HepG2 (cell line): ENCODE results near the gene UBE2D3. TPM values are rescaled to one million over a fixed set of nuclear protein-coding genes. Genes with fewer than 3 reads are reported as not detected.

Experiments used
- ATF7-NPFF ChIP-seq: sonication (generic); formaldehyde crosslinking; IDR thresholded peaks from 2 replicates; pipeline ENCODE4 v1.8.1; 2023; ENCODE audit warnings: mild to moderate bottlenecking, low read depth, missing genetic modification reagents, moderate library complexity
- CREB1 ChIP-seq, 2 experiments: fragments of 450-650 bp in 1 of 2; IDR thresholded peaks; 2 replicates each; pipeline ENCODE4 v1.6.1; 2016 to 2017; ENCODE audit warnings: control low read depth in 1 of 2, mild to moderate bottlenecking in 1 of 2, missing compliant biosample characterization in 1 of 2, missing genetic modification characterization in 1 of 2
- DNMT1 ChIP-seq: sonication (generic); formaldehyde crosslinking; IDR thresholded peaks from 2 replicates; pipeline ENCODE4 v1.5.1; 2020; ENCODE audit warnings: mild to moderate bottlenecking, missing genetic modification reagents
- GTF2F1 ChIP-seq: fragments of 150-350 bp; IDR thresholded peaks from 2 replicates; pipeline ENCODE4 v1.6.1; 2014; ENCODE audit warnings: low read length
- MEIS1 ChIP-seq: sonication (generic); formaldehyde crosslinking; IDR thresholded peaks from 2 replicates; pipeline ENCODE4 v1.9.0; 2021; ENCODE audit warnings: mild to moderate bottlenecking, missing genetic modification reagents, moderate library complexity, borderline replicate concordance
- SMAD3 ChIP-seq: sonication (generic); formaldehyde crosslinking; IDR thresholded peaks from 2 replicates; pipeline ENCODE4 v1.4.0; 2020; ENCODE audit warnings: missing genetic modification reagents
- SNAPC2 ChIP-seq: sonication (generic); formaldehyde crosslinking; IDR thresholded peaks from 2 replicates; pipeline ENCODE4 v1.8.1; 2022; ENCODE audit warnings: mild to moderate bottlenecking, missing genetic modification reagents
- SOX5 ChIP-seq: IDR thresholded peaks from 2 replicates; pipeline ENCODE4 v1.6.1; 2016; ENCODE audit warnings: borderline replicate concordance
- ZNF101 ChIP-seq: sonication (generic); formaldehyde crosslinking; IDR thresholded peaks from 2 replicates; pipeline ENCODE4 v1.4.0; 2020; ENCODE audit warnings: mild to moderate bottlenecking, low read depth, missing genetic modification reagents, borderline replicate concordance
- ZNF570 ChIP-seq: sonication (generic); formaldehyde crosslinking; IDR thresholded peaks from 2 replicates; pipeline ENCODE4 v1.4.0; 2020; ENCODE audit warnings: mild to moderate bottlenecking, missing genetic modification reagents, borderline replicate concordance
- ZNF747 ChIP-seq: sonication (generic); formaldehyde crosslinking; IDR thresholded peaks from 2 replicates; pipeline ENCODE4 v1.8.1; 2023; ENCODE audit warnings: missing genetic modification reagents, mild to moderate bottlenecking, borderline replicate concordance
- polyA plus RNA-seq, 8 experiments: library from polyadenylated mRNA; depleted of rRNA in 3 of 8; stranded (reverse) in 7 of 8; unstranded in 1 of 8; fragments of >200 nt; fragmentation: Illumina TruSeq in 4 of 8; extraction: Trizol in 4 of 8; gene quantifications; 2 replicates each; pipeline versions ENCODE4 v1.2.1 to v1.2.3, GENCODE V29; 2011 to 2016; ENCODE audit warnings: low read depth in 4 of 8, missing spikeins in 1 of 8, mixed read lengths in 1 of 8; ENCODE audit not compliant: insufficient read depth in 1 of 8
- total RNA-seq, 5 experiments: library from RNA; depleted of rRNA; stranded (reverse); fragments of >200 nt; fragmentation: Illumina TruSeq; extraction: Trizol; gene quantifications; 2 replicates each; pipeline ENCODE4 v1.2.3, GENCODE V29; 2016; ENCODE audit warnings: low read depth in 1 of 5
- TF ChIP-seq, protein P1 (sequence below): sonication (generic); formaldehyde crosslinking; IDR thresholded peaks from 2 replicates; pipeline ENCODE4 v1.9.0; 2022; ENCODE audit warnings: low read depth, missing genetic modification reagents
- TF ChIP-seq, protein P2 (sequence below): IDR thresholded peaks from 2 replicates; pipeline ENCODE4 v1.6.1; 2016; ENCODE audit warnings: missing biosample characterization, missing genetic modification reagents, low read depth
- TF ChIP-seq, protein P3 (sequence below): sonication (generic); IDR thresholded peaks from 2 replicates; pipeline ENCODE4 v1.6.1; 2016; ENCODE audit warnings: low read depth, borderline replicate concordance
- TF ChIP-seq, protein P4 (sequence below): sonication (generic); formaldehyde crosslinking; IDR thresholded peaks from 2 replicates; pipeline ENCODE4 v1.9.0; 2021; ENCODE audit warnings: mild to moderate bottlenecking, missing genetic modification reagents
- TF ChIP-seq, protein P5 (sequence below): sonication (generic); formaldehyde crosslinking; IDR thresholded peaks from 2 replicates; pipeline ENCODE4 v1.4.0; 2020; ENCODE audit warnings: low read depth, mild to moderate bottlenecking, missing genetic modification reagents

UBE2D3 gene
- total and polyA plus RNA-seq, 2 of the 13 experiments (the other 11 are each of a cell fraction or from before 2014, with no cell fraction given): 224 to 293 TPM

DNA sequence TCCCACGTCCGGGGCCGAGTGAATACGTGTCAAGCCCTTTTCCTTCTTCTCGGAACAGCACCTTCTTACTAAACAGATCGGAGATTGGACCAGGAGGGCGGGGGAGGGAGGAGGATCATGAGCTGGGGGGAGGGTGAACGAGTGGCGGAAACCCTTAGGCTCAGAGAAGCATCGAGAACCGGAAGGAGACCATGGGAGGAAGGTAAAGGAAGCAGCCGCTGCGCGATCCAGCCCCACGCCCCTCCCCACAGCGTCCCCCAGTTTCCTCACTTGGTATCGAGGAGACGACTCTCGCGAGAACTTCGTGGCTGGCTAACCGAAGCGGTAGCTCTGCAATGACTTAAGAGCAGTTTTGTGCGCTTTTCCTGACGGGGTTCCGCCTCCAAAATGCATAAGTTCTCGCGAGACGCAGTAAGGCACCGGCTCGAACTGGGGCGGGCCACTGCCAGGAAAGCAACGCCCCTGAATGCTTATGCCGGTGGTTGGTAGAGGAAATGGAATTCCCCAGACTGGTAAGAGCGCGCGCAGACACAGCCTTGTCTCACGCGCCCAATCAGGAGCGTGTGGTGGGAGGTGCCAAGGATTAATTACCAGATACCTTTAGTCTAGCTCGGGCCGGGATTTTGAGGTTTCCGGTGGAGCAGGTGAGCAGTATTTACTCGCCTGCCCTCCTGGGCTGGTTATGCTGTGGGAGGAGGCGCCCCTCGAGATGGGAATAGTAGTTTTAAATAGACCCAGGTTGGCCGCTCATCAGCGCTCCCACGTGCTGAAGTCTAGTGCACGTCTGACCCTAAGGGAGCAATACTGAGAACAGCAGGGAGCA is 534 bp upstream of the UBE2D3 start (continued):
- peak; percentile 57; the same call in 1 of the 2 replicates for TF ChIP-seq SMAD3 (CRISPR knock-in tag)
- TF ChIP-seq GTF2F1: no peak
- TF ChIP-seq, protein P1, sequence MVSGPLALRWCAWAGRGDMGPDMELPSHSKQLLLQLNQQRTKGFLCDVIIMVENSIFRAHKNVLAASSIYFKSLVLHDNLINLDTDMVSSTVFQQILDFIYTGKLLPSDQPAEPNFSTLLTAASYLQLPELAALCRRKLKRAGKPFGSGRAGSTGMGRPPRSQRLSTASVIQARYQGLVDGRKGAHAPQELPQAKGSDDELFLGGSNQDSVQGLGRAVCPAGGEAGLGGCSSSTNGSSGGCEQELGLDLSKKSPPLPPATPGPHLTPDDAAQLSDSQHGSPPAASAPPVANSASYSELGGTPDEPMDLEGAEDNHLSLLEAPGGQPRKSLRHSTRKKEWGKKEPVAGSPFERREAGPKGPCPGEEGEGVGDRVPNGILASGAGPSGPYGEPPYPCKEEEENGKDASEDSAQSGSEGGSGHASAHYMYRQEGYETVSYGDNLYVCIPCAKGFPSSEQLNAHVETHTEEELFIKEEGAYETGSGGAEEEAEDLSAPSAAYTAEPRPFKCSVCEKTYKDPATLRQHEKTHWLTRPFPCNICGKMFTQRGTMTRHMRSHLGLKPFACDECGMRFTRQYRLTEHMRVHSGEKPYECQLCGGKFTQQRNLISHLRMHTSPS (CRISPR knock-in tag): no peak
- no peak for TF ChIP-seq ZNF747 (CRISPR knock-in tag)
- TF ChIP-seq DNMT1: no peak
- TF ChIP-seq, protein P2, sequence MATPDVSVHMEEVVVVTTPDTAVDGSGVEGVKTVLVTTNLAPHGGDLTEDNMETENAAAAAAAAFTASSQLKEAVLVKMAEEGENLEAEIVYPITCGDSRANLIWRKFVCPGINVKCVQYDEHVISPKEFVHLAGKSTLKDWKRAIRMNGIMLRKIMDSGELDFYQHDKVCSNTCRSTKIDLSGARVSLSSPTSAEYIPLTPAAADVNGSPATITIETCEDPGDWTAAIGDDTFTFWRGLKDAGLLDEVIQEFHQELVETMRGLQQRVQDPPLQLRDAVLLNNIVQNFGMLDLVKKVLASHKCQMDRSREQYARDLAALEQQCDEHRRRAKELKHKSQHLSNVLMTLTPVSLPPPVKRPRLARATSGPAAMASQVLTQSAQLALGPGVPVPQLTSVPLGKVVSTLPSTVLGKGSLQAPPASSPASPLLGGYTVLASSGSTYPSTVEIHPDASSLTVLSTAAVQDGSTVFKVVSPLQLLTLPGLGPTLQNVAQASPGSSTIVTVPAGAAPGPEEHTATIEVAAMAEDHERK (CRISPR knock-in tag): no peak
- no peak for TF ChIP-seq ZNF570
- TF ChIP-seq ZNF101: no peak
- TF ChIP-seq ATF7-NPFF (CRISPR knock-in tag): peak; percentile 65; the same call in 1 of the 2 replicates
- TF ChIP-seq, protein P3, sequence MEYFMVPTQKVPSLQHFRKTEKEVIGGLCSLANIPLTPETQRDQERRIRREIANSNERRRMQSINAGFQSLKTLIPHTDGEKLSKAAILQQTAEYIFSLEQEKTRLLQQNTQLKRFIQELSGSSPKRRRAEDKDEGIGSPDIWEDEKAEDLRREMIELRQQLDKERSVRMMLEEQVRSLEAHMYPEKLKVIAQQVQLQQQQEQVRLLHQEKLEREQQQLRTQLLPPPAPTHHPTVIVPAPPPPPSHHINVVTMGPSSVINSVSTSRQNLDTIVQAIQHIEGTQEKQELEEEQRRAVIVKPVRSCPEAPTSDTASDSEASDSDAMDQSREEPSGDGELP: no peak
- TF ChIP-seq SNAPC2 (CRISPR knock-in tag): no peak
- peak; percentile 56 for TF ChIP-seq CREB1 (IDR thresholded peaks at IDR 0.05)
- TF ChIP-seq CREB1 (CRISPR knock-in tag; IDR thresholded peaks at IDR 0.05): peak; percentile 83
- TF ChIP-seq, protein P4, sequence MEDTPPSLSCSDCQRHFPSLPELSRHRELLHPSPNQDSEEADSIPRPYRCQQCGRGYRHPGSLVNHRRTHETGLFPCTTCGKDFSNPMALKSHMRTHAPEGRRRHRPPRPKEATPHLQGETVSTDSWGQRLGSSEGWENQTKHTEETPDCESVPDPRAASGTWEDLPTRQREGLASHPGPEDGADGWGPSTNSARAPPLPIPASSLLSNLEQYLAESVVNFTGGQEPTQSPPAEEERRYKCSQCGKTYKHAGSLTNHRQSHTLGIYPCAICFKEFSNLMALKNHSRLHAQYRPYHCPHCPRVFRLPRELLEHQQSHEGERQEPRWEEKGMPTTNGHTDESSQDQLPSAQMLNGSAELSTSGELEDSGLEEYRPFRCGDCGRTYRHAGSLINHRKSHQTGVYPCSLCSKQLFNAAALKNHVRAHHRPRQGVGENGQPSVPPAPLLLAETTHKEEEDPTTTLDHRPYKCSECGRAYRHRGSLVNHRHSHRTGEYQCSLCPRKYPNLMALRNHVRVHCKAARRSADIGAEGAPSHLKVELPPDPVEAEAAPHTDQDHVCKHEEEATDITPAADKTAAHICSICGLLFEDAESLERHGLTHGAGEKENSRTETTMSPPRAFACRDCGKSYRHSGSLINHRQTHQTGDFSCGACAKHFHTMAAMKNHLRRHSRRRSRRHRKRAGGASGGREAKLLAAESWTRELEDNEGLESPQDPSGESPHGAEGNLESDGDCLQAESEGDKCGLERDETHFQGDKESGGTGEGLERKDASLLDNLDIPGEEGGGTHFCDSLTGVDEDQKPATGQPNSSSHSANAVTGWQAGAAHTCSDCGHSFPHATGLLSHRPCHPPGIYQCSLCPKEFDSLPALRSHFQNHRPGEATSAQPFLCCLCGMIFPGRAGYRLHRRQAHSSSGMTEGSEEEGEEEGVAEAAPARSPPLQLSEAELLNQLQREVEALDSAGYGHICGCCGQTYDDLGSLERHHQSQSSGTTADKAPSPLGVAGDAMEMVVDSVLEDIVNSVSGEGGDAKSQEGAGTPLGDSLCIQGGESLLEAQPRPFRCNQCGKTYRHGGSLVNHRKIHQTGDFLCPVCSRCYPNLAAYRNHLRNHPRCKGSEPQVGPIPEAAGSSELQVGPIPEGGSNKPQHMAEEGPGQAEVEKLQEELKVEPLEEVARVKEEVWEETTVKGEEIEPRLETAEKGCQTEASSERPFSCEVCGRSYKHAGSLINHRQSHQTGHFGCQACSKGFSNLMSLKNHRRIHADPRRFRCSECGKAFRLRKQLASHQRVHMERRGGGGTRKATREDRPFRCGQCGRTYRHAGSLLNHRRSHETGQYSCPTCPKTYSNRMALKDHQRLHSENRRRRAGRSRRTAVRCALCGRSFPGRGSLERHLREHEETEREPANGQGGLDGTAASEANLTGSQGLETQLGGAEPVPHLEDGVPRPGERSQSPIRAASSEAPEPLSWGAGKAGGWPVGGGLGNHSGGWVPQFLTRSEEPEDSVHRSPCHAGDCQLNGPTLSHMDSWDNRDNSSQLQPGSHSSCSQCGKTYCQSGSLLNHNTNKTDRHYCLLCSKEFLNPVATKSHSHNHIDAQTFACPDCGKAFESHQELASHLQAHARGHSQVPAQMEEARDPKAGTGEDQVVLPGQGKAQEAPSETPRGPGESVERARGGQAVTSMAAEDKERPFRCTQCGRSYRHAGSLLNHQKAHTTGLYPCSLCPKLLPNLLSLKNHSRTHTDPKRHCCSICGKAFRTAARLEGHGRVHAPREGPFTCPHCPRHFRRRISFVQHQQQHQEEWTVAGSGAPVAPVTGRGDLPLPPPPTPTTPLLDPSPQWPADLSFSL (CRISPR knock-in tag): no peak
- TF ChIP-seq, protein P5, sequence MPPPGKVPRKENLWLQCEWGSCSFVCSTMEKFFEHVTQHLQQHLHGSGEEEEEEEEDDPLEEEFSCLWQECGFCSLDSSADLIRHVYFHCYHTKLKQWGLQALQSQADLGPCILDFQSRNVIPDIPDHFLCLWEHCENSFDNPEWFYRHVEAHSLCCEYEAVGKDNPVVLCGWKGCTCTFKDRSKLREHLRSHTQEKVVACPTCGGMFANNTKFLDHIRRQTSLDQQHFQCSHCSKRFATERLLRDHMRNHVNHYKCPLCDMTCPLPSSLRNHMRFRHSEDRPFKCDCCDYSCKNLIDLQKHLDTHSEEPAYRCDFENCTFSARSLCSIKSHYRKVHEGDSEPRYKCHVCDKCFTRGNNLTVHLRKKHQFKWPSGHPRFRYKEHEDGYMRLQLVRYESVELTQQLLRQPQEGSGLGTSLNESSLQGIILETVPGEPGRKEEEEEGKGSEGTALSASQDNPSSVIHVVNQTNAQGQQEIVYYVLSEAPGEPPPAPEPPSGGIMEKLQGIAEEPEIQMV (CRISPR knock-in tag): peak; percentile 82
- TF ChIP-seq SOX5 (CRISPR knock-in tag): peak; percentile 62; the same call in 1 of the 2 replicates
- TF ChIP-seq MEIS1 (CRISPR knock-in tag): no peak
